Skeletal muscle tissue (tissue), 4 donors: Measurements from ENCODE around the gene IL6R. TPM values are rescaled to one million over a fixed set of nuclear protein-coding genes. Genes with fewer than 3 reads are reported as not detected.
A peak's percentile ranks its signal among the peaks of the same experiment; 100 is the strongest.
"Not testable (repeated sequence)": the region's sequence is repeated elsewhere in the genome, so short reads cannot be mapped to it uniquely, and the experiment has no call there.

Source experiments
- H3K27ac ChIP-seq: one replicate; pipeline ENCODE4 v1.7.0; 2013; ENCODE audit warnings: mild to moderate bottlenecking, low read depth, low read length, inconsistent platforms
- H3K27me3 ChIP-seq, 3 donors: one replicate each; pipeline ENCODE4 v1.7.0; 2013; ENCODE audit warnings: low read length in 3 of 3; ENCODE audit not compliant: control insufficient read depth in 3 of 3, insufficient read depth in 3 of 3
- H3K36me3 ChIP-seq, 3 donors: one replicate each; pipeline ENCODE4 v1.7.0; 2013; ENCODE audit warnings: low read length in 3 of 3; ENCODE audit not compliant: control insufficient read depth in 3 of 3, insufficient read depth in 3 of 3
- H3K4me1 ChIP-seq, 3 donors: one replicate each; pipeline ENCODE4 v1.7.0; 2013; ENCODE audit warnings: low read length in 3 of 3, mild to moderate bottlenecking in 3 of 3; ENCODE audit not compliant: control insufficient read depth in 3 of 3, insufficient read depth in 3 of 3
- H3K4me3 ChIP-seq, 3 donors: one replicate each; pipeline ENCODE4 v1.7.0; 2013; ENCODE audit warnings: low read length in 3 of 3
- H3K9ac ChIP-seq, 3 donors: one replicate each; pipeline ENCODE4 v1.7.0; 2013; ENCODE audit warnings: low read length in 3 of 3, mild to moderate bottlenecking in 3 of 3, moderate library complexity in 2 of 3, low read depth in 1 of 3
- H3K9me3 ChIP-seq, 3 donors: one replicate each; pipeline ENCODE4 v1.7.0; 2013; ENCODE audit warnings: low read length in 3 of 3; ENCODE audit not compliant: control insufficient read depth in 3 of 3
- total RNA-seq: library from RNA; depleted of rRNA; stranded (reverse); fragments of >200 nt; gene quantifications from one replicate; pipeline ENCODE4 v1.2.3, GENCODE V29; 2014
- donor health status: Osteomylitis.

Gene IL6R
- total RNA-seq, 1 donor from 2014 or later, result 5.2 TPM

- peaks cover 0 to 3% (median 0%) of the 10 kb centered on the region in 3 donors for H3K36me3 ChIP-seq
- H3K4me3 ChIP-seq, result no peak overlapping the region
- H3K9me3 ChIP-seq, result no peaks in the 10 kb centered on the region
- no peaks in the 10 kb centered on the region for H3K27me3 ChIP-seq
- peaks cover 44 to 60% (median 53%) of the 10 kb centered on the region in 3 donors for H3K4me1 ChIP-seq
- peak overlapping the region; percentile 92 for H3K27ac ChIP-seq
- peak overlapping the region in 2 of 3 donors; percentile 51 to 60 for H3K9ac ChIP-seq
These were observed 11.6 kb downstream of the IL6R start for GRCh38 chr1:154416471-154417337.

DNA sequence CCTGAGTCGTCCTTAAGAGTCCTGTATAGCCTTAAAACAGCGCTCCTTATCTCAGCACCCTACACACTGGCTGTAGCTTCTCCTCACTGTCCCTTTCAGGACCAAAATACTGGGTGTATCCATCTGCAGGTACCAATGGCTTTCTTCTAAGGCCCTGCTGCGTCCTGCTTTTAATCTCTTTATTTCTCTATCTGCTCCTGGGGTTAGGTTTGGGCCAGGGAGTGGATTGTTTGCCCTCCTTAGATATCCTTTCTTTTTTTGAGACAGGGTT, 12.1 kb downstream of the IL6R start:
- H3K4me1 ChIP-seq, result peaks cover 48 to 64% (median 55%) of the 10 kb centered on the region in 3 donors
- no peak overlapping the region for H3K4me3 ChIP-seq
- no peaks in the 10 kb centered on the region for H3K27me3 ChIP-seq
- H3K36me3 ChIP-seq, result peaks cover 0 to 3% (median 0%) of the 10 kb centered on the region in 3 donors
- no peaks in the 10 kb centered on the region for H3K9me3 ChIP-seq
- peak overlapping the region; percentile 92 for H3K27ac ChIP-seq
- peak overlapping the region in 2 of 3 donors; percentile 51 to 60 for H3K9ac ChIP-seq

DNA sequence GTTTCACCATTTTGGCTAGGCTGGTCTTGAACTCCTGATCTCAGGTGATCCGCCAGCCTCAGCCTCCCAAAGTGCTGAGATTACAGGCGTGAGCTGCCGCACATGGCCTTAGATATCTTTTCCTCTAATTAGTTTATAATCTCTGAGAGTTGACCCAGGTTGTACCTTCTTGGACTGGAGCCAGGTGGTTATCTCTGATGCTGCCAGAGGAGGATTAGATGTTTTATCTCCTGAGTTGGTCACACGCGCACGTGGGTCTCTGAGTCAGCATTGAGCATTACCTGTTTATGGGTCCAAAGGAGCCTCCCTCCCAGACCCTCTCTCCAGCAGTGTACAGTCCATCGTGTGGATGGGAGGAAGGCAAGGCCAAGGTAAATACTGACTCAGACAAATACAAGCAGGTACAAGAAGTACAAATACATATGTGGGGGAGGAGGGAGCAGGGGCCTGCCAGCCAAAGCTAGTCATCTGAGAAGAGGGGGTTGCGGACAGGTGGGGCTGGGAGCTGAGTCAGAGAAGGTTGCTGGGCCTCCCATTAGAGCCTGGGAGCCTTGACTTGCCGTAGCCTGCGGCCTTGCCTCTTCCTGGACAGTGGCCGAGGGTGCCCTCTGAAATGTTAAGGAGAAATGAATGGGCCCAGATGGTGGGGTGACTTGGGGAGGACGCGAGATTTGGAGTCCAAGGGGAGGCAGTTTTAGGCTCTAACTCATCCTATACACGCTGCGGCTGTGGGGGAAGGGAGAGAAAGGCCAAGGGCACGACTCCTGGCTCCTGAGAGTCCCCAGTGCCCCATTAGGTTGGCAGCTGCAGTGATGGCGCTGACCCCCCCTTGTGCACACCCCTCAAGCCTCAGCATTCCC, 13.1 kb downstream of the IL6R start:
- Histone ChIP-seq H3K27me3 (no peaks in the 10 kb centered on the region), H3K36me3 (peaks cover 0 to 3% (median 0%) of the 10 kb centered on the region in 3 donors), H3K9me3 (no peaks in the 10 kb centered on the region), H3K9ac (peak overlapping the region; percentile 74 to 92 (median 91)), H3K4me1 (peaks cover 57 to 70% (median 62%) of the 10 kb centered on the region in 3 donors), H3K27ac (peak overlapping the region; percentile 92), H3K4me3 (peak overlapping the region; percentile 14 to 56 (median 20))

- H3K4me1 ChIP-seq, result peaks cover 64 to 76% (median 66%) of the 10 kb centered on the region in 3 donors
- peaks cover 0 to 3% (median 0%) of the 10 kb centered on the region in 3 donors for H3K36me3 ChIP-seq
- peak overlapping the region; percentile 74 to 92 (median 91) for H3K9ac ChIP-seq
- peak overlapping the region; percentile 92 for H3K27ac ChIP-seq
- H3K4me3 ChIP-seq, result peak overlapping the region; percentile 20 to 70 (median 23)
- H3K9me3 ChIP-seq, result no peaks in the 10 kb centered on the region
- H3K27me3 ChIP-seq, result no peaks in the 10 kb centered on the region
These were observed 13.9 kb downstream of the IL6R start for GRCh38 chr1:154418923-154419619.

- H3K27me3 ChIP-seq, result no peaks in the 10 kb centered on the region
- peaks cover 0 to 3% (median 0%) of the 10 kb centered on the region in 3 donors for H3K36me3 ChIP-seq
- H3K4me3 ChIP-seq, result peak overlapping the region; percentile 20 to 70 (median 52)
- peak overlapping the region; percentile 74 to 92 (median 91) for H3K9ac ChIP-seq
- no peaks in the 10 kb centered on the region for H3K9me3 ChIP-seq
- peaks cover 65 to 77% (median 67%) of the 10 kb centered on the region in 3 donors for H3K4me1 ChIP-seq
- peak overlapping the region; percentile 92 for H3K27ac ChIP-seq
These were observed 14.8 kb downstream of the IL6R start for GRCh38 chr1:154419620-154420571.

- Histone ChIP-seq H3K36me3 (peaks cover 0 to 3% (median 0%) of the 10 kb centered on the region in 3 donors), H3K27ac (peak overlapping the region; percentile 92), H3K4me3 (peak overlapping the region in 1 of 3 donors; percentile 22), H3K4me1 (peaks cover 61 to 79% (median 63%) of the 10 kb centered on the region in 3 donors), H3K9ac (peak overlapping the region in 2 of 3 donors; percentile 10 to 28), H3K9me3 (no peaks in the 10 kb centered on the region), H3K27me3 (no peaks in the 10 kb centered on the region)
These were observed 16.1 kb downstream of the IL6R start for GRCh38 chr1:154420961-154421924.

DNA sequence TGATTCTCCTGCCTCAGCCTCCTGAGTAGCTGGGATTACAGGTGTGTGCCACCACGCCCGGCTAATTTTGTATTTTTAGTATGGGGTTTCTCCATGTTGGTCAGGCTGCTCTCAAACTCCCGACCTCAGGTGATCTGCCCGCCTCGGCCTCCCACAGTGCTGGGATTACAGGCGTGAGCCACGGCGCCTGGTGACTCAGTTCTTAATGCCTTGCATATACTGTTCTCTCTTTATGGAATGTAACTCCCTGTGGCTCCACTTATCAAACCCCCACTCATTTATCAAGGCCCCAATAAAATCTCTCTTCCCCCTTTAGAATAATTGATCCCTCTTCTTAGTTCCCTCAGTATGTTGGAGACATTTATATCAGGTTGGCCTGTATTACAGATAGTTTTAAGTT, 16.9 kb downstream of the IL6R start:
- peak overlapping the region; percentile 36 for H3K27ac ChIP-seq
- H3K27me3 ChIP-seq, H3K9ac ChIP-seq, H3K36me3 ChIP-seq, H3K4me3 ChIP-seq, H3K9me3 ChIP-seq: not testable (repeated sequence)
- peaks cover 64 to 75% (median 70%) of the 10 kb centered on the region in 3 donors for H3K4me1 ChIP-seq

GRCh38 chr1:154422521-154422920, 17.4 kb downstream of the IL6R start:
- peaks cover 67 to 76% (median 75%) of the 10 kb centered on the region in 3 donors for H3K4me1 ChIP-seq
- peak overlapping the region; percentile 68 for H3K27ac ChIP-seq

More at GRCh38 chr1:154422521-154422920, 17.4 kb downstream of the IL6R start:
- no peaks in the 10 kb centered on the region for H3K27me3 ChIP-seq
- H3K9me3 ChIP-seq, result no peaks in the 10 kb centered on the region
- H3K36me3 ChIP-seq, result no peaks in the 10 kb centered on the region
- peak overlapping the region in 2 of 3 donors; percentile 13 to 57 for H3K9ac ChIP-seq
- H3K4me3 ChIP-seq, result peak overlapping the region in 1 of 3 donors; percentile 14
